Adrenal gland (tissue), 5 donors: ENCODE results near the gene KCNN3.

Experiments used
- POLR2A ChIP-seq, 2 donors: fragments of 450-650 bp; IDR thresholded peaks; one replicate each; pipeline ENCODE4 v1.6.1; 2017; ENCODE audit warnings: antibody characterized with exemption in 2 of 2, mild to moderate bottlenecking in 2 of 2, moderate library complexity in 1 of 2
- TF ChIP-seq, protein P1 (sequence below), 6 experiments: fragments of 450-650 bp in 4 of 6; fragments of 200-600 bp in 2 of 6; sonication (generic) in 1 of 6; IDR thresholded peaks; 1 replicate in 5 of 6; 2 replicates in 1 of 6; pipeline versions ENCODE4 v1.5.1 to v1.8.0; 2016 to 2021; ENCODE audit warnings: antibody characterized with exemption in 6 of 6, mild to moderate bottlenecking in 2 of 6, moderate library complexity in 1 of 6
- donor health status: DM: no; HTN: no; CAD: no.

DNA sequence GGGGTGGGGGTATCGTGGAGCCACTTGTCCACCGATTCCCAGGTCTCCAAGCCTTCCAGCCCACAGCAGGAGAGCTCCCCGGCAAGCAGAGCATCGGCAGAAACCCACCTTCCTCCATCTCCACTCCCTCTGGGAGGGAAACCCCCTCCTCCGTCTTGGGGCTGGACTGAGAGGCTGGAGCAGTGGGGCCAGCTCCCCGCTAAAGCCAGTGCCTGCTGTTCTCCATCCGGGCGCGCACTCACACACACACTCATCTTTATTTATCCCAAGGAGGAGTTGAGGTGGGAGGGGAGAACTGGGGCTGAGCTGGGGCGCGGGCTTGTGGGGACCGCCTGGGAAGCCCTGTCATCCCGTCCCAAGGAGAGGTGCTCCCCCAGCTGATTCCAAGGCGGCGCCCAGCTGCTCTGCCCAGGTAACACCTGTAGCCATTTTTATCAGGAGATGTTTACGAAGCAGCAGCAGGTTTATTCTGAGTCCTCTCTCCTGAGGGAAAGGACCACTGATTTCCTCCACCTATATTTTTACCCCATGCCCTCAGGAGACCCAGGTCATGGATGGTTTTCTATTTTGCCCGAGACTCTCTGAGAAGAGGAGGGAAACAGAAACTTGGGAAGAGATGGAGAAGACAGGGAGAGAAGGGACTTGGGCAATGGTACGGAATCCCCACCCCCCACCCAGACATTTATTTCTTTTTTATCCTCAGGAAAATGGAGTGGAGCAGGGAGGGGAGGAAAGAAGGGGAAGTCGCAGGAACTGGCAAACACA lies 2.1 kb downstream of the KCNN3 start:
- no peak for TF ChIP-seq POLR2A (IDR thresholded peaks at IDR 0.05)
- TF ChIP-seq, protein P1, sequence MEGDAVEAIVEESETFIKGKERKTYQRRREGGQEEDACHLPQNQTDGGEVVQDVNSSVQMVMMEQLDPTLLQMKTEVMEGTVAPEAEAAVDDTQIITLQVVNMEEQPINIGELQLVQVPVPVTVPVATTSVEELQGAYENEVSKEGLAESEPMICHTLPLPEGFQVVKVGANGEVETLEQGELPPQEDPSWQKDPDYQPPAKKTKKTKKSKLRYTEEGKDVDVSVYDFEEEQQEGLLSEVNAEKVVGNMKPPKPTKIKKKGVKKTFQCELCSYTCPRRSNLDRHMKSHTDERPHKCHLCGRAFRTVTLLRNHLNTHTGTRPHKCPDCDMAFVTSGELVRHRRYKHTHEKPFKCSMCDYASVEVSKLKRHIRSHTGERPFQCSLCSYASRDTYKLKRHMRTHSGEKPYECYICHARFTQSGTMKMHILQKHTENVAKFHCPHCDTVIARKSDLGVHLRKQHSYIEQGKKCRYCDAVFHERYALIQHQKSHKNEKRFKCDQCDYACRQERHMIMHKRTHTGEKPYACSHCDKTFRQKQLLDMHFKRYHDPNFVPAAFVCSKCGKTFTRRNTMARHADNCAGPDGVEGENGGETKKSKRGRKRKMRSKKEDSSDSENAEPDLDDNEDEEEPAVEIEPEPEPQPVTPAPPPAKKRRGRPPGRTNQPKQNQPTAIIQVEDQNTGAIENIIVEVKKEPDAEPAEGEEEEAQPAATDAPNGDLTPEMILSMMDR (IDR thresholded peaks at IDR 0.05) = no peak
